ENCODE results near the gene WNK2.

DNA sequence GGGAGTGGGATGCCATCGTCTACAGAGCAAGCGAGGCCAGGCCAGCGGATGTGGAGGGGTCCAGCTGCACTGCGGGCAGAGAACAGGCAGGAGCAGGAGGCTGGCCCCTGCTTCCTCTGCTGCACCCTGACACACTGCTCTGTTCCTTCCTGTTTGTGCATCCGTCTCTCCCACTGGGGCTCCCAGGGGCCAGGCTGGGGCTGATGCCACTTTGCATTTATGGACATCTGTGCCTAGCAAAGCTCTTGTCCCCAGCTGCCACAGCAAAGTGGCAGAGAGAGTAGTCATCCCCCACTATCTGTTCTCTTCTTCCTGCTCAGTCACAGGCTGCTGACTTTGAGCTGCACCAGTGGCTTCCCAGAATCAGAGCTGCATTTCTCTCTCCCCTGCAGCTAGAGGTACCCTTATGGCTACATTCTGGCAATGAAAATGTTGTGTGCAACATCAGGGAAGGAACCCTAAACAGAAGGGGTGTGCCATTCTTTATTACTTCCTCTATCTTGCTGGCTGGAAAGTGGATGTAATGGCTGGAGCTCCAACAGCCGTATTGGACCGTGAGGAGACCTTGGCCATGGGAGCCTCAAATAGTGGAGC is 45.7 kb upstream of the WNK2 start:
- TF ChIP-seq, protein P1, sequence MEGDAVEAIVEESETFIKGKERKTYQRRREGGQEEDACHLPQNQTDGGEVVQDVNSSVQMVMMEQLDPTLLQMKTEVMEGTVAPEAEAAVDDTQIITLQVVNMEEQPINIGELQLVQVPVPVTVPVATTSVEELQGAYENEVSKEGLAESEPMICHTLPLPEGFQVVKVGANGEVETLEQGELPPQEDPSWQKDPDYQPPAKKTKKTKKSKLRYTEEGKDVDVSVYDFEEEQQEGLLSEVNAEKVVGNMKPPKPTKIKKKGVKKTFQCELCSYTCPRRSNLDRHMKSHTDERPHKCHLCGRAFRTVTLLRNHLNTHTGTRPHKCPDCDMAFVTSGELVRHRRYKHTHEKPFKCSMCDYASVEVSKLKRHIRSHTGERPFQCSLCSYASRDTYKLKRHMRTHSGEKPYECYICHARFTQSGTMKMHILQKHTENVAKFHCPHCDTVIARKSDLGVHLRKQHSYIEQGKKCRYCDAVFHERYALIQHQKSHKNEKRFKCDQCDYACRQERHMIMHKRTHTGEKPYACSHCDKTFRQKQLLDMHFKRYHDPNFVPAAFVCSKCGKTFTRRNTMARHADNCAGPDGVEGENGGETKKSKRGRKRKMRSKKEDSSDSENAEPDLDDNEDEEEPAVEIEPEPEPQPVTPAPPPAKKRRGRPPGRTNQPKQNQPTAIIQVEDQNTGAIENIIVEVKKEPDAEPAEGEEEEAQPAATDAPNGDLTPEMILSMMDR (IDR thresholded peaks at IDR 0.05), result no peak
- TF ChIP-seq POLR2A (IDR thresholded peaks at IDR 0.05), result no peak
